NCI-H82 treated with DMSO at 0.1 percent for 48 hours (cell line): Measurements from ENCODE around the gene AP3D1.
"Not testable (repeated sequence)": the region's sequence is repeated elsewhere in the genome, so short reads cannot be mapped to it uniquely, and the experiment has no call there.

ENCODE experiments used
- DNase-seq: peaks from one replicate; lab custom pipeline; 2025; ENCODE audit not compliant: unreplicated experiment; lab: John Stamatoyannopoulos, UW

AP3D1 gene

DNA sequence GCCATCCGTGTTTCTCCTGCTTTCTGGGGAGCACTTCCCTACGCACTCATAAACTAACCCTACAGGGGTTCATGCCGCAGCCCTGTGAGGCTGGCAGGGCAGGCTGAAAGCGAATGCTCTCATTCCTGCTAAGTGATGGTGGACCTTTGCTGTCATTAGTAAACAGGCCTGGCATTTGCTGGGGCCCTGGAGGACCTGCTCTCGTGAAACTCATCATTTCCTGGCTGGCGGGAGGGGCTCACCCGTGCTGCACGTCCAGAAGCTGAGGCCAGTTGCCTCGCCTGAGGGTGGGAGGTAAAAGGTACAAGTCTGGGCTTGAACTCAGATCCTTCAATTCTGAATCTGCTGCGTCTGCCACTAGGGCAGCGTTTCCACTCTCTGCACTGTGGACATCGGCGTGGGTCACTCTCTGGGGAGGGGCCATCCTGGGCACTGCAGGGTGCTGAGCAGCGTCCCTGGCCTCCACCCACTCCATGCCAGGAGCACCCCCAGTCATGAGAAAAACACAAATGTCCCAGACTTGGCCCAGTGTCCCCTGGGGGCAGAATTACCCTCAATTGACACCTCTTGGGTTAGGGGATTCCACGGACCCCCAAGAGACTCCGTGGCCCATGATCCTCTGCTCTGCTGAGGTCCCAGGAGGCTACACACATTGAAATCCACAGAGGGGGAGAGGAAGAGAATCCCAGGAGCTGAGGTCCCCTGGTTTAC, 62.2 kb downstream of the AP3D1 start:
- no peak for DNase-seq

DNA sequence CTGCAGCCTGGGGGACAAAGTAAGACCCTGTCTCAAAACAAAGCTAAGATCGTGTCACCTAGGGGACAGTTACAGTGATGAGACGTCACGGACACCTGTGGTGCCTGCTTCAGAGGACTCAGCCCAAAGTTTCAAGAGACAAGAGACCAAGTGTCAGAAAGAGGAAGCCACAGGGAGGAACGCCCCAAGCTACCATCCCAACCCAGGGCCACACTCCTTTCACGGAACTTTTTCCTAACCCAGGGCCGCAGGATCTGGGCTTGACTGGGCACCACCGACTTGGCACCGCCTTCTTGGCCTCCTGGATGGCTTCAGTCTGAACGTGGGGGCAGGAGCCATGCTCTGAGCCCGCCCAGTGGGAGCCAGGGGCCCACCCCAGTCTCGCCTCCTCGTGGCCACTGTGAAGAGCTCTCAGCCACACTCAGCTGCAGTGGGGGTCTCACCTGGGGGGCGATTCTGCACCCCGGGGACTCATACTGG, 63.7 kb downstream of the AP3D1 start:
- DNase-seq = no peak

DNA sequence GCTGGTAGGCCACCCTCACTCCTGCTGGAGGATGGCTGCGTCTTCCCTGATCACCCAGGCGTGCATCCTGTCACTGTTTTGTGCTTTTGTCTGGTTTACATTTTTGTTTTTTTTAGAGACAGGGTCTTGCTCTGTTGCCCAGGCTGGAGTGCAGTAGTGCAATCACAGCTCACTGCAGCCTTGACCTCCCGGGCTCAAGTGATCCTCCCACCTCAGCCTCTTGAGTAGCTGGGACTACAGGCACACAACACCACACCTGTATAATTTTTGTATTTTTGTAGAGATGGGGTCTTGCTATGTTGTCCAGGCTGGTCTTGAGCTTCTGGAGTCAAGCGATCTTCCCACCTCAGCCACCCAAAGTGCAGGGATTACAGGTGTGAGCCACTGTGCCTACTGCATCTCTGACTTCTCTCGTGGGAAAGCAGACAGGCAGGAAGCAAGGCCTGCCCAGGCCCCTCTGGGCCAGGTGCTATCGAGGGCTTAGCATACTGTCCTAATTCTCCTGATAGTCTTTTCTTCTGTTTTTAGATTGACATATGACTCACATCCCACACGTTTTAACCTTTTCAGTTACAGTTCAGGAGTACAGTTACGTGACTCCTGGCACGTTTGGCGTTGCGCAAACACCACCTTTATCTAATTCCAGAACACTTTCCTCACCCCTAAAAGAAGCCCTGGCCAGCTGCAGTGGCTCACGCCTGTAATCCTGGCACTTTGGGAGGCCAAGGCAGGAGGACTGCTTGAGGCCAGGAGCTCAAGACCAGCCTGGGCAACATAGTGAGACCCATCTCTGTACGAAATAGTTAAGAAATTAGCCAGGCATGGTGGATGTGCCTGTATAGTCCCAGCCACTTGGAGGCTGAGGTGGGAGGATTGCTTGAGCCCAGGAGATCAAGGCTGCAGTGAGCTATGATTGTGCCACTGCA, 64.4 kb downstream of the AP3D1 start:
- DNase-seq = not testable (repeated sequence)

DNA sequence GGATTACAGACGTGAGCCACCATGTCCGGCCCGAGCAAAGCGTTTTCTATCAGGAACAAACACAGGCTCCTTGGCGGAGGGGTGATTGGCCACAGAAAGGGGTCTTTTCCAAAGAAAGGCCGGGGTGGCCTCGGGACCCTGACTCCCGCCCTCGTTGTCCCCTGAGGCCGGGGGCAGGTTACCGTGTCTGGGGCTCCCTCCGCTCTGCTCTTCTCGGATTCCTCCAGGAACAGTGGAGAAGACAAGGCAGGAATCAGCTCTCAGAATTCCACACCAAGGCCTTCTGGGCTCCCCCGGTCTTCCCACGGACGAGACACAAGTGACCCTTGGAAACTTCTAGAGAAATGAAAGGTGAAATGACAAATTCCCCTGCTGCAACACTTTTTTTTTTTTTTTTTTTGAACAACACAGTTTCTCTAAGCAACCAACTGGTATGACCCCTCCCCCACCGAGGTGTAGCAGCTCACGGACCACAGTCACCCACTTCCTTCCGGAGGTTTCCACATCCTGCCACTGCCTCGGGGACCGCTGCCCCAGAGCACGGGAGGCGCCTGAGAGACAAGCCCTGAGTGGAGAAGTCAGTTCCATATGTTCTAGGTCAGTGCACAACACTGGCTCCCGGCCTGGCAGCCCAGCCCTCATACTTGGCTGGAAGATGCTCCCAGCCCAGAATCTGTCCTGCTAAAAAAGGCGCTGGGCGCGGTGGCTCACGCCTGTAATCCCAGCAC, 66.2 kb downstream of the AP3D1 start:
- DNase-seq = no peak

DNA sequence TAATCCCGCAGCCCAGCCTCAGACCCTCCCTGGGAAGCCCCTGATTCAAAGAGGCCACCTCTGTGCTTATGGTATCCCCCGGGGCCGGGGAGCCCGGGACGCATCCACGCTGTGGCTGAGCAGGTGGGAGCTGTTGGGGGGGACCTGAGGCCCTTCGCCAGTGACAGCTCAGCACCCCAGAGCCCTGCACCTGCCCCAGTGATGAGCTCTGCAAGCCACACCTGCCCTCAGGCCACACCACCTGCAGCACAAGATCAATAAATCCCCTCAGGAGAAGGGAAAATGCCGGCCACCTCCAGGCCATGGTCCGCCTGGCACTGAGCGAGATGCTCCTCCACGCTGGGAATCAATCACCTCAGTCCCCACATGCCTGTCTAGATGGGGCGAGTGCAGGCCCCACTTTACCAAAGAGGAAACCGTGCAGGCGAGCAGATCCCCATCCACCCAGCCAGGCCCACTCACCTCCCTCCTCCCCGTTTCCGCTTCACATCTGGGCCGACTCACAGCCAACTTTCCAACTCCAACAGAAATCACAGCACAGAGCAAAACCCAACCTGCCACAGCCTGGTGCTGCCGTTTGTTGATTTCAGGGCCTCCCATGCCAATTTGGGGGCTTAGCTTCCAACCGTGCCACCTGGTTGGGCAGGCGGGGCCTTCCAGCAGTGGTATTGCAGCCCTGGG, 68.1 kb downstream of the AP3D1 start:
- no peak for DNase-seq

DNA sequence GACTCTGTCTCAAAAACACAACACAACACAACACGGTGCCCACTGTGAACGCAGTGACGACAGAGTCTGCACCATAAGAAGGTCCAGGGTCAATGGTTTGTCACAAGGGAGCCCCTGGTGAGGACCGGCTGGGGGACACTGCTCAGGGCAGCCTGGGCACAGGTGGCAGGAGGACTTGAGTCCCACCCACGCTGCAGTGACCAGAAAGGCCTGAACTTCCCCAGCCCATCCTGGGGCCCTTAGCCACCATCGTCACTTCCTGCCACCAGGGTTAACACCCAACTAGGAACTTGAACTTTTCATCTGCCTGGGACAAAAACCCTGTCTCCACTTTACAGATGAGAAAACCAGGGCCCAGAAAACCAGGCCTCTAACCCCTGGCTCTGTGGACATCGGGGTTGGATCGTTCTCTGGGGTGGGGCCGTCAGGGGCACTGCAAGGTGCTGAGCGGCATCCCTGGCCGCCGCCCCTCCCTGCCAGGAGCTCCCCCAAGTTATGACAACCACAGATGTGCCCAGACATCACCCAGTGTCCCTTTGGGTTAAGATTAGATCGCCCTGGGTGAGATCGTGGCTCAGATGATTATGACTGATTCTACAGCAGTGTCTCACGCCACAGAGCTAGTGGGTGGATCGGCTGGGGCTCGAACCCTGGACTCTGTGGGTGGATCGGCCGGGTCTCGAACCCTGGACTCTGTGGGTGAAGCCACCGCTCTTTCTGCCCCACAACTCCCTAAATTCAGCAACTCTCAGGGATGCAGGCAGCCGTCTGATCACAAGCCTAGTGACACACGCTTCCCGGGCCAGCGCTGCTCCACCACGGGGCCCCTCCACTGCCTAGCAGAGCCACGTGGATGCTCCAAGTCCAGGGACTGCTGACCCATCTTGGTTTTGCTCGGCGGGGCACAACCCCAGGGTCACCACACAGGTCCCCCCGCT, 69.2 kb downstream of the AP3D1 start:
- DNase-seq = no peak

DNA sequence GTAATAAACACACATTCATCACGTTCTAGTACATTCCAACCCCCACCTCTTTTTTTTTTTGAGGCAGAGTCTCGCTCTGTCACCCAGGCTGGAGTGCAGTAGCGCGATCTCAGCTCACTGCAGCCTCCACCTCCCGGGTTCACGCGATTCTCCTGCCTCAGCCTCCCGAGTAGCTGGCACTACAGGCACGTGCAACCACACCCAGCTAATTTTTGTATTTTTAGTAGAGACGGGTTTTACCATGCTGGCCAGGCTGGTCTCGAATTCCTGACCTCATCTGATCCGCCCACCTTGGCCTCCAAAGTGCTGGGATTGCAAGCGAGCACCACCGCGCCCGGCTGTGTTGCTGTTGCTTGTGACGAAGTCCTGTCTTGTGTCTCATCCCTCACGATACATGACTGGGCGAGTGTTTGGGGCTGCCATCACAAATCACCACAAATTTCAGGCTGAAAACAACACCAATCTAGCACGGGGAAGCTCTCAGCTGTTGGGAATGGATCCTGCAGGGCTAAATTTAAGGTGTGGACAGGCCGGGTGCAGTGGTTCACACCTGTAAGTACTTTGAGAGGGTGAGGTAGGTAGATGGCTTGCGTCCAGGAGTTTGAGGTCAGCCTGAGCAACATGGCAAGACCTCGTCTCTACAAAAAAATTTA, 70.9 kb downstream of the AP3D1 start:
- DNase-seq = no peak

DNA sequence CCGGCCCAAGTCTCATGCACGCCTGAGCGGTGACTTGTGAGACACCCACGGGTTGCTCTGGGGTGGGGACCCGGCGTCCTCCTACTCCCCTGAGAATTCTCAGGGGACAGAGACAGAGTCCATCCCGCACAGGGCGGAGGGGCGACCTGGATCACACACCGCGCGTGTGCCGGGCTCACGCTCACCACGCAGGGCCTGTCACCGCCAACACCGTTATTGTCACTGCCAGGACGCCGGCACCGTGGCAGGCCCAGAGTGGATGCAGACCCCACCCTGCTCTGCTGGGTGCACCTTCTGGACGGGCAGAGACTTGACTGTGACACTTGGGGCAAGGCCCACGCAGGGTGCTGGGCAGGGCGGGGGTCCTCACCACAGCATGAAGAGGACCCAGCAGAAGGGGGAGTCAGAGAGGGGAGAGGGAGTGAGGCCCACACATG, 71.5 kb downstream of the AP3D1 start:
- no peak for DNase-seq

DNA sequence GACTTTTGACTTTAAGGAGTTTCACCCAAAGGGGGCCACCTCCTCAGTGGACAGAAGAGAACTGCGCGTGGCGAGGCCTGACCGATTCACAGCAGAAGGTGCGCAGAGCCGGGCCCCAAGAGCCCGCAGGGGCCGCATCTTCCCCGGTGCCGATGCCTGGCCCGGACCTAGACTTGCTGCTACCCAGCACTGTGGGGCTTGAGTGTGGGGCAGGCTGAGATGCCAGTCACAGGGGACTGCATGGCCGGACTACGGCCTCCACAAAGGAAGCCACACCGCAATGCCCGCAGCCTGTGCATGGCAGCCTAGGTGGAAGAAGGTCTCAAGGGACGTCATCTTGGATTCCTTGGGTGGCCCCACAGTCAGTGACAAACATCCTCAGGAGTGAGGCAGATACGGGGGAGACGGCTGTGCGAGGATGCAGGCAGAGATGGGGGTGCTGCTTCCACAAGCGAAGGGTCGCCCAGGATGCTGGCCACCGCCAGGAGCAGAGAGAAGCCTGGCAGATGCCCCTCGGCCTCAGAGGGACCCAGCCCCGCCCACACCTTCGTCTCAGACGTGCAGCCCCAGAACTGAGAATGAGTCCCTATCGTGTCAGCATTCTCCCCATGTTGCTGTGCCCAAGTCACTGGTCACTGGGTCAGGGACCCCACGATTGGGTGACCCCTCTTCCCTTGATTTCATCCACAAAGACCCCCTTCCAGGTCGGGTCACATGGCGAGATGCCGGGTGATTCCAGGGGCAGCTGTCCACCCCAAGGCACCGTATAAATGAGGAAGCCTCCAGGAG, 72.1 kb downstream of the AP3D1 start:
- no peak for DNase-seq

DNA sequence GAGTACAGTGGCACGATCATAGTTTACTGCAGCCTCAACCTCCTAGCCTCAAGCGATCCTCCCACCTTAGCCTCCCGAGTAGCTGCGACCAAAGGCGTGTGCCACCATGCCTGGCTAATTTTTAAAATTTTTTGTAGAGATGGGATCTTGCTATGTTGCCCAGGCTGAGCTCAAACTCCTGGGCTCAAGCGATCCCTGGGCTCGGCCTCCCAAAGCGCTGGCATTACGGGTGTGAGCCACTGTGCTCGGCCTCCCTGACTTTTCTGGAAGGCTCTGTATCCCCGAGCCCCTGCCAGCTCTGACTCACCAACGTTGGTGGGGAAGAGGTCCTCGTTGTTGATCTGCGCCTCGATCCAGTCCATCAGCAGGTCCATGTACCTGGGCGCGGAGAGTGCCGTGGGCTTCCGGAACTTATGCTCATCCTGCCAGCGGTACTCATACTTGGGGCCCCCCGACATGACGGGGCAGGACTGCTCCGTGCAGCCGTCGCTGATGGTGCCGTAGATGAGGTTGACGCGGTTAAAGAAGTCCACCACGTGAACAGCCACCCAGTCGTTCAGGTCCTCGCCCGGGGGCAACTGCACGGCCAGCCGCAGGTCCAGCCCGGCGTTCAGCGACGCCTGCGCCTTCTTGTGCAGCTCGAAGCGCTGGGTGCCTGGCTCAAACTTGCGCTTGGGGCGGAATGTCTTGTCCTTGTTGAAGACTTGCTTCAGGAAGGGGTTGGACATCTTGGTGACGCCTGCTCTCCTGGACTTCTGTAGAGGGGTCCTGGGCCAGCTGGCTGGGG, 73.3 kb downstream of the AP3D1 start:
- no peak for DNase-seq

DNA sequence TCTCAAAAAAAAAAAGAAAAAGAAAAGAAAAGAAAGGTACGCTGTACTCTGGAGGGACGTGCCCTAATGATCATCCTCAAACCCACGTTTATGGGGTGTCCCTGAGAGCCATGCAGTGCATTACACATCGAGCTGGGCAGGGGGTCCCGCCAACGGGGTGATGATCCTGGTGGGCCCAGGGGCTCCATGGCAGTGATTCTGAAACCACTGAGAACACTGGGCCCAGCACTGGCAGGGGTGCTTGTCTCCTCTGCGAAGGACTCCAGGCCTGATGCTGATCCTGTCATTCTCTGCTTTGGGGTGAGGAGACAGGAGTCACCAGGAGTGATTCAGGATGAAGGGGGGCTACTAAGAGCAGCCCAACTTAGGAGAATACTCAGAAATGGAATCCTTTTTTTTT, 74.0 kb downstream of the AP3D1 start:
- DNase-seq = no peak

DNA sequence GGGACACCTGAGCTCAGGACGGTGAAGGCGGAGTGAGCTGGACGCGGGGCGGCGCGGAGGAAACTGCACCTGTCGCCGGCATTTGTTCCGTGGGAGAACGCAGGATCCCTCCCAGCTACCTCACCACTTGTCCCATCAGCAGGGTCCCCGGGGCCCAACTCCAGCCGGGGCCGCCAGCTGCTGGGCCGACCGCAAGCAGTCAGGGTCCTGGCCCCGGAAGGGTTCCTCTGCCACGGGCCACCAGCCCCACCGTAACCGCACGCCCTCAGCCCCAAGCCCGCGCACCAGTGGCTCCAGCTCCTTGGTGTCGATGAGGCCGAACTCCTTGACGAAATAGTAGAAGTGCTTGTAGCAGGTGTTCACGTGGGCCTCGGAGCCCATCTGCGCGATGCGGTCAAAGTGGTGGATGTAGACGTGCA, 74.8 kb downstream of the AP3D1 start:
- DNase-seq = no peak

DNA sequence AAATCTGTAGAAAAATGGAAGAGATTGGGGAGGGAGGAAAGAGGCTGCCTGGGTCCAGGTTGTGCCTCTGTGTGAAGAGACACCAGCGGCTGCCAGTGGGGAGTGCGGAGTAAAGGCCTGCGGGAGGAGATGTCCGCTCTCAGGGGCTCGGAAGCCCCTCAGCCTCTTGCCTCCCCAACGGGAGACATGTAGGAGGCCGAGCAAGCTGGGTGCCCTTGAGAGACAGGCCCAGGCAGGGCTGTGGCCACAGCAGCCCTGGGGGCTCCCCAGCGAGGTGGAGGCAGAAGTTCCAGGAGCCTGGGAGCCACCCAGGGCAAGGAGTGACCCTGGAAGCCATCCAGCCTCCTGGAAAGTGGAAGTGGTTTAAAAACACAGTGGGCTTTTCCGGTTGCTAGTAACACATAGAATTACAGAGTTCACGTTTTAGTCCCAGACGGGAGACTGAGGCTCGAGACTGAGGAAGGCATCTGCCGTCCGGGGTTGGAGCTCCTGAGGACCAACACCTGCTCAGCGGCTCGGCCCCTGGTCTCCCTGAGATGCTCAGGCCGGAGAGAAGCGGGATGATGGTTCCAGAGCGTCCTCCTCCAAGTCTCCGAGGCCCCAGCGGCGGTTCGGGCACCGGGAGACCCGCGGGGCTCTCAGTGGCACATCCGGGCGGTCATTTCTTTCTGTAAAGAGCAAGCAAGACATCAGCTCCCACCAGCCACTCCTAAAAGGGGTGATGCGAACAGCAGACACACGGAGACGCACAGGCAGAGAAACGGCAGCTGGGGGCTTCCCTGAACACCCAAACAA, 78.4 kb downstream of the AP3D1 start:
- DNase-seq = no peak

DNA sequence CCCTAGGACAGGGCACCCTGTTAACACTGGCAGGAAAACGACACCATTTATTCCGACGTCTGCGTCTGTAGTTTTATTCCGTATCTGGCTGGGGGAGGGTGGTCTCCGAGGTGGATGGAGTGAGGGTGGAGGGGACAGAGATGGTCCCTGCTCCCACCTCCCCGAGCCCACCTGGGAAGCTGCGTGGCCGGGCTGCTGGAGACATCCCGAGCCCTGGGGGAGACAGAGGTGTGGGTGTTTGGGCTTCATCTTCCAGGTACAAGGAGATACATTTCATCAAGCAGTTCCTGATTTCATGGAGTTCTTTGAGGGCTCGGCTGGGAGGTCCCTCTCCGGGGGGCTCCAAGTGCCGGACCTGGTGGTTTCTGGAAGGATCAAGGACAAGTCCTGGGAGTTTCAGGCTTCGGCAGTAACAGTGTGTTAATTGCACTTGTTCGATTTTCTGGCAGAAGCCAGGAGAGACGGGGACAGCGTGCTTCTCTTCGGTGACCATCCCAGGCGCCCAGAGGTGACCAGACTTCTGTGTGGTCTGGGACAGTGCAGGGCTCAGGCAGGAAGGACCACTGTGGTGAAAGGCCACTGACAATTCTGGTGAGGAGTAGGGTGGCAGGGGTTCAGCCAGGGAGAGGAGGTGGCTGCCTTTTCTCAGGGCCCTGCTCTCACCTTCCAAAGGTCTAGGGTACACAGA, 80.2 kb downstream of the AP3D1 start:
- DNase-seq = no peak

DNA sequence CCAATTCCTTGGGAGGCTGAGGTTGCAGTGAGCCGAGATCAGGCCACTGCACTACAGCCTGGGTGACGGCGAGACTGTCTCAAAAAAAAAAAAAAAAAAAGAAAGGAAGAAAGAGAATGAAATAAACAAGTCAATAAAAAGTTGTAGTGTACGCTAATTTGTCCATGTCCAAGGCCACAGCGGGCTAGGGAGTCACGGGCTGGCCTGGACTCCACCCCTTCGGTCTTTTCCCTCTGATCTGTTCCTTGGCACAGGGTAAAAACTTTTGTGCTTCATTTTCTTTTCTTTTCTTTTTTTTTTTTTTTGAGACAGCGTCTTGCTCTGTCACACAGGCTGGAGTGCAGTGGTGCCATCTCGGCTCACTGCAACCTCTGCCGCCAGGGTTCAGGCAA, 80.9 kb downstream of the AP3D1 start:
- DNase-seq = no peak

DNA sequence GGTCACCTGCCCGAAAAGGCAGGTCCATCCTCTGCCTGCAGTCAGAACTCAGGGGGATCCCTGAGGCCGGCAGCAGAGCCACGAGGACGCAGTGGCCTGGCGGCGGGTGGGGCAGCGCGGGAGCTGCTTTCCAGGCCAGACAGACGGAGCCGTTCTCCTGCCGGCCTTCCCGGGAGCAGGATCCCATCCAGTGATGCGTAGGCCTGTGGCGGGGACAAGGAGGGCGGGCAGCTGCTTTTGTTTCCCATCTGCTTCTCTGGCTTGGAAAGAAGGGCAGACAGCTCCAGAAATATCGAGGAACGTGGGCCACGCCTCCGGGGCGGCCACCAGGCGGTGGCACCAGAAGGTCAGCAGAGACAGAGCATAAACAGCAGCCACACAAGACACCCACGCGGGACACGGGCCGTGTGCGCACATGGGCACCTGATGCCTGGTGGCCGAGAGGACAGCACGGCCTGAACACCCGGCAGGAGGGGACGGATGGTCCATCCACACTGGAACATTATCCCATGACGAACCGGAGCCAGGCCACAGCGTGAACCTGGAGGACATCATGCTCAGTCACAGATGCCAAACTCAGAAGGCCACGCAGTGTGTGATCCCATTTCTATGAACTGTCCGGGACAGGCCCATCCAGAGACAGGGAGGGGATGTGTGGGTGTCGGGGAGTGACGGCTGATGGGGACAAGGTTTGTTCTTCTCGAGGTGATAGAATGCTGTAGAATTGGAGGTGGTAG, 86.4 kb downstream of the AP3D1 start:
- DNase-seq = no peak
